CD4-positive, alpha-beta T cell (primary cell): ENCODE results near the gene CNTF. TPM values are rescaled to one million over a fixed set of nuclear protein-coding genes. Genes with fewer than 3 reads are reported as not detected.

Experiments used
- ATAC-seq: fragments of 200-7000 bp; cut with Tn5 transposase; one replicate; pipeline ENCODE4 v1.10.0; 2022; ENCODE audit warnings: mild to moderate bottlenecking; ENCODE audit not compliant: poor library complexity
- CTCF ChIA-PET: fragments of 350-600 bp; sonication (Branson Sonifier 250); formaldehyde crosslinking; loops from one replicate; lab custom pipeline; 2021; ENCODE audit warnings: antibody characterized with exemption, inconsistent platforms; lab: Charles Lee
- POLR2A ChIA-PET: fragments of 350-600 bp; sonication (Branson Sonifier 250); formaldehyde crosslinking; loops from one replicate; lab custom pipeline; 2021; ENCODE audit warnings: antibody characterized with exemption, inconsistent platforms; lab: Charles Lee
- DNase-seq, 14 experiments: peaks; one replicate each; pipeline ENCODE4 v3.0.0-alpha.2; 2013 to 2020; ENCODE audit warnings: mixed read lengths in 2 of 14
- H3K27ac ChIP-seq, 2 donors: one replicate each; pipeline versions ENCODE4 v1.5.1 to v1.7.0; 2013; ENCODE audit warnings: low read length in 2 of 2, low read depth in 1 of 2, mild to moderate bottlenecking in 1 of 2
- H3K27me3 ChIP-seq, 2 experiments: 1 replicate in 1 of 2; 2 replicates in 1 of 2; pipeline versions ENCODE4 v1.6.1 to v1.7.0; 2013; ENCODE audit warnings: low read length in 2 of 2, control low read depth in 1 of 2, mild to moderate bottlenecking in 1 of 2, moderate library complexity in 1 of 2; ENCODE audit not compliant: insufficient read depth in 2 of 2, control insufficient read depth in 1 of 2
- H3K36me3 ChIP-seq: one replicate; pipeline ENCODE4 v1.6.1; 2013; ENCODE audit warnings: low read length, control low read depth; ENCODE audit not compliant: insufficient read depth
- H3K4me1 ChIP-seq: one replicate; pipeline ENCODE4 v1.6.1; 2013; ENCODE audit warnings: low read length, control low read depth; ENCODE audit not compliant: insufficient read depth
- H3K4me3 ChIP-seq: one replicate; pipeline ENCODE4 v1.5.1; 2013; ENCODE audit warnings: mild to moderate bottlenecking, low read length, moderate library complexity
- H3K9me3 ChIP-seq, 2 experiments: 1 replicate in 1 of 2; 2 replicates in 1 of 2; pipeline versions ENCODE4 v1.6.1 to v1.7.0; 2013; ENCODE audit warnings: low read length in 2 of 2, mild to moderate bottlenecking in 2 of 2, control low read depth in 1 of 2, moderate library complexity in 1 of 2; ENCODE audit not compliant: control insufficient read depth in 1 of 2, insufficient read depth in 1 of 2
- H3K27ac Mint-ChIP-seq: one replicate; pipeline ENCODE4 v1.8.0; 2020; ENCODE audit warnings: mixed read lengths
- H3K27me3 Mint-ChIP-seq: one replicate; pipeline ENCODE4 v1.8.0; 2021; ENCODE audit warnings: mixed read lengths
- H3K36me3 Mint-ChIP-seq: one replicate; pipeline ENCODE4 v1.8.0; 2021; ENCODE audit warnings: low read depth, mixed read lengths
- H3K4me1 Mint-ChIP-seq: one replicate; pipeline ENCODE4 v1.8.0; 2021; ENCODE audit warnings: low read depth, mixed read lengths
- H3K4me3 Mint-ChIP-seq: one replicate; pipeline ENCODE4 v1.8.0; 2020; ENCODE audit warnings: mild to moderate bottlenecking, mixed read lengths
- H3K9me3 Mint-ChIP-seq: one replicate; pipeline ENCODE4 v1.8.0; 2020; ENCODE audit warnings: mixed read lengths
- CTCF ChIP-seq: fragments of 200-600 bp; IDR thresholded peaks from one replicate; pipeline ENCODE4 v1.8.0; 2022; ENCODE audit warnings: antibody characterized with exemption, mild to moderate bottlenecking
- intact Hi-C, 2 experiments: fragments of 100-400 bp; cut with DNase I in 1 of 2; cut with micrococcal nuclease in 1 of 2; formaldehyde crosslinking; loops; one replicate each; pipeline versions ENCODE4 v1.15.1 to v1.9.0; 2023 to 2025; cut with DNase I, micrococcal nuclease
- total RNA-seq, 174 experiments: library from RNA in 2 of 174; stranded (reverse) in 2 of 174; gene quantifications; one replicate each; pipeline ENCODE4 v1.2.3 and lab custom pipeline; 2021 to 2026

The CNTF gene
- total RNA-seq, 2 experiments from 2014 or later = 3.1 to 3.9 TPM

DNA sequence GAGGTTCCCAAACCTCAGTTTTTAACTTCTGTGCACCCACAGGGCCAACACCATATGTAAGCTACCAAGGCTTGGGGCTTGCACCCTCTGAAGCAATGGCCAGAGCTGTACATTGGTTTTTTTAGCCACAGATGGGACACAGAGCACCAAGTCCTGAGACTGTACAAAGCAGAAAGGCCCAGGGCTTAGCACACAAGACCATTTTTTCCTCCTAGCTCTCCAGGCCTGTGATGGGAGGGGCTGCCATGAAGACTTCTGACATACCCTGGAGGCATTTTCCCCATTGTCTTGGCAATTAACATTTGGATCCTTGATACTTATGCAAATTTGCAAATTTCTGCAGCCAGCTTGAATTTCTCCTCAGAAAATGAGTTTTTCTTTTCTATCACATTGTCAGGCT is 23.4 kb downstream of the CNTF start:
- Histone ChIP-seq H3K27me3 (no peaks in the 10 kb centered on the region), H3K27ac (no peak overlapping the region), H3K36me3 (no peaks in the 10 kb centered on the region), H3K4me1 (peaks cover 3% of the 10 kb centered on the region), H3K4me3 (no peak overlapping the region), H3K9me3 (peaks cover 5 to 16% of the 10 kb centered on the region in 2 experiments)
- DNase-seq = no peak
- Mint-ChIP-seq H3K9me3 (no peaks in the 10 kb centered on the region), H3K4me1 (peaks cover 16% of the 10 kb centered on the region), H3K27ac (no peak overlapping the region), H3K36me3 (peaks cover 6% of the 10 kb centered on the region), H3K4me3 (no peak overlapping the region), H3K27me3 (no peaks in the 10 kb centered on the region)
- intact Hi-C loops = no loop called here
- TF ChIP-seq CTCF = no peak
- CTCF ChIA-PET = interaction anchor here (0.6 kb wide), 1 partner anchor 899 kb away, joined by 3 read pairs; no protein-coding TSS in a partner anchor
- ATAC-seq = no peak
- POLR2A ChIA-PET = no interaction called here

GRCh38 chr11:58647141-58647699 is 24.8 kb downstream of the CNTF start:
- Mint-ChIP-seq H3K4me1 (peaks cover 4% of the 10 kb centered on the region), H3K27ac (no peak overlapping the region)
- CTCF ChIA-PET = no interaction called here

DNA sequence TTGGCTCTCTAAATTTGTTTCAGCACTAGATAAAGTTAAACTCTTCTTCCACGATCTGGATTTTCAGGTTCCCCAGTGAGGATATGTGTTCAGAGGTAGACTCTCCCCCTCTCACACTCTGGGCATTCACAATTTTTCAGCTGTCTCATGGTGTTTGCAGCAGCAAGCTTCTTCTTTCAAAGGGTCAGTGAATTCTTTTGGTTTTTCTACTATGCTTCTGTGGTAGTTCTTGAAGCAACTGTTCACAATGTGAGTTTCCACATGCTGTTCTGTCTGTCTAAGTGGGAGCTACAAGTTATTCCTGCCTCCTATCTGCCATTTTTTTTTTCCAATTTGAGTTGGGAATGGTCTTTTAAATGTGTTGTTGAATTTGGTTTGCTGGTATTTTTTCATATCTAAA is 25.4 kb downstream of the CNTF start:
- no peak overlapping the region for H3K4me3 ChIP-seq
- no peaks in the 10 kb centered on the region for H3K27me3 ChIP-seq
- ChIA-PET CTCF (no interaction called here), POLR2A (no interaction called here)
- no peak for TF ChIP-seq CTCF
- H3K36me3 Mint-ChIP-seq = peaks cover 6% of the 10 kb centered on the region
- no peak overlapping the region for H3K27ac ChIP-seq
- ATAC-seq (no peak), DNase-seq (no peak)
- H3K36me3 ChIP-seq = no peaks in the 10 kb centered on the region
- intact Hi-C loops = no loop called here
- H3K4me3 Mint-ChIP-seq = no peak overlapping the region
- no peaks in the 10 kb centered on the region for H3K27me3 Mint-ChIP-seq
- H3K9me3 ChIP-seq = peaks cover 5 to 16% of the 10 kb centered on the region in 2 experiments
- no peaks in the 10 kb centered on the region for H3K4me1 Mint-ChIP-seq
- no peaks in the 10 kb centered on the region for H3K4me1 ChIP-seq
- no peak overlapping the region for H3K27ac Mint-ChIP-seq
- H3K9me3 Mint-ChIP-seq = no peaks in the 10 kb centered on the region

More at GRCh38 chr11:58647141-58647699, 24.8 kb downstream of the CNTF start:
- Histone ChIP-seq H3K9me3 (peaks cover 5 to 16% of the 10 kb centered on the region in 2 experiments), H3K4me1 (no peaks in the 10 kb centered on the region), H3K27ac (no peak overlapping the region), H3K36me3 (no peaks in the 10 kb centered on the region), H3K27me3 (no peaks in the 10 kb centered on the region), H3K4me3 (no peak overlapping the region)
- Mint-ChIP-seq H3K4me3 (no peak overlapping the region), H3K27me3 (no peaks in the 10 kb centered on the region), H3K36me3 (peaks cover 6% of the 10 kb centered on the region), H3K9me3 (no peaks in the 10 kb centered on the region)
- intact Hi-C loops = no loop called here
- no peak for TF ChIP-seq CTCF
- DNase-seq = no peak
- POLR2A ChIA-PET = no interaction called here
- no peak for ATAC-seq
